Hepatocyte (in vitro differentiated cells): Measurements from ENCODE around the gene MMRN2.

Source experiments
- EZH2 ChIP-seq: fragments of 200-600 bp; sonication (generic); IDR thresholded peaks from 2 replicates; pipeline ENCODE4 v1.6.1; 2016; ENCODE audit warnings: antibody characterized with exemption, mild to moderate bottlenecking, borderline replicate concordance
- EZH2phosphoT487 ChIP-seq: fragments of 200-600 bp; sonication (generic); IDR thresholded peaks from one replicate; pipeline ENCODE4 v1.6.1; 2018; ENCODE audit warnings: antibody characterized with exemption, mild to moderate bottlenecking, low read depth, moderate library complexity; ENCODE audit not compliant: unreplicated experiment, severe bottlenecking
- TF ChIP-seq, protein P1 (sequence below): fragments of 200-600 bp; sonication (generic); IDR thresholded peaks from 2 replicates; pipeline ENCODE4 v1.5.1; 2016; ENCODE audit warnings: antibody characterized with exemption, mild to moderate bottlenecking; ENCODE audit not compliant: poor library complexity

DNA sequence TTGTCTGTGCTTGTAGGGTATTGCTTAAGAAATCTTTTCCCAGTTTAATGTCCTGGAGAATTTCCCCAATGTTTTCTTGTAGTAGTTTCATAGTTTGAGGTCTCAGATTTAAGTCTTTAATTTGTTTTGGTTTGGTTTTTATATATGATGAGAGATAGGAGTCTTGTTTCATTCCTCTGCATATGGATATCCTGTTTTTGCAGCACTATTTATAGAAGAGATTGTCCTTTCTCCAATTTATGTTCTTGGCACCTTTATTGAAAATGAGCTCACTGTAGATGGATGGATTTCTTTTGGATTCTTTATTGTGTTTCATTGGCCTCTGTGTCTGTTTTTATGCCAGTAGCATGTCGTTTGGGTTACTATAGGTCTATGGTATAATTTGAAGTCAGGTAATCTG is 31.1 kb upstream of the MMRN2 start:
- TF ChIP-seq, protein P1, sequence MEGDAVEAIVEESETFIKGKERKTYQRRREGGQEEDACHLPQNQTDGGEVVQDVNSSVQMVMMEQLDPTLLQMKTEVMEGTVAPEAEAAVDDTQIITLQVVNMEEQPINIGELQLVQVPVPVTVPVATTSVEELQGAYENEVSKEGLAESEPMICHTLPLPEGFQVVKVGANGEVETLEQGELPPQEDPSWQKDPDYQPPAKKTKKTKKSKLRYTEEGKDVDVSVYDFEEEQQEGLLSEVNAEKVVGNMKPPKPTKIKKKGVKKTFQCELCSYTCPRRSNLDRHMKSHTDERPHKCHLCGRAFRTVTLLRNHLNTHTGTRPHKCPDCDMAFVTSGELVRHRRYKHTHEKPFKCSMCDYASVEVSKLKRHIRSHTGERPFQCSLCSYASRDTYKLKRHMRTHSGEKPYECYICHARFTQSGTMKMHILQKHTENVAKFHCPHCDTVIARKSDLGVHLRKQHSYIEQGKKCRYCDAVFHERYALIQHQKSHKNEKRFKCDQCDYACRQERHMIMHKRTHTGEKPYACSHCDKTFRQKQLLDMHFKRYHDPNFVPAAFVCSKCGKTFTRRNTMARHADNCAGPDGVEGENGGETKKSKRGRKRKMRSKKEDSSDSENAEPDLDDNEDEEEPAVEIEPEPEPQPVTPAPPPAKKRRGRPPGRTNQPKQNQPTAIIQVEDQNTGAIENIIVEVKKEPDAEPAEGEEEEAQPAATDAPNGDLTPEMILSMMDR: no peak
- no peak for TF ChIP-seq EZH2phosphoT487
- no peak for TF ChIP-seq EZH2
